Epithelial cell of proximal tubule (primary cell): ENCODE results near the gene ADORA2B. TPM values are rescaled to one million over a fixed set of nuclear protein-coding genes. Genes with fewer than 3 reads are reported as not detected.
A peak's percentile ranks its signal among the peaks of the same experiment; 100 is the strongest.

ENCODE experiments used
- DNase-seq: peaks from one replicate; pipeline ENCODE4 v3.0.0-alpha.2; 2011; ENCODE audit warnings: low read depth
- H3K4me3 ChIP-seq: 2 replicates; pipeline ENCODE4 v1.5.1; 2011; ENCODE audit warnings: low read depth, mild to moderate bottlenecking, low read length
- total RNA-seq: library from RNA; depleted of rRNA; stranded (reverse); fragments of >200 nt; gene quantifications from 2 replicates; pipeline ENCODE4 v1.2.3, GENCODE V29; 2015
- TF ChIP-seq, protein P1 (sequence below): conservative IDR thresholded peaks from 2 replicates; pipeline ENCODE4 v1.5.1; 2012; ENCODE audit warnings: low read depth, mild to moderate bottlenecking, low read length

The ADORA2B gene
- total RNA-seq, 1 donor from 2014 or later = 16.9 TPM

DNA sequence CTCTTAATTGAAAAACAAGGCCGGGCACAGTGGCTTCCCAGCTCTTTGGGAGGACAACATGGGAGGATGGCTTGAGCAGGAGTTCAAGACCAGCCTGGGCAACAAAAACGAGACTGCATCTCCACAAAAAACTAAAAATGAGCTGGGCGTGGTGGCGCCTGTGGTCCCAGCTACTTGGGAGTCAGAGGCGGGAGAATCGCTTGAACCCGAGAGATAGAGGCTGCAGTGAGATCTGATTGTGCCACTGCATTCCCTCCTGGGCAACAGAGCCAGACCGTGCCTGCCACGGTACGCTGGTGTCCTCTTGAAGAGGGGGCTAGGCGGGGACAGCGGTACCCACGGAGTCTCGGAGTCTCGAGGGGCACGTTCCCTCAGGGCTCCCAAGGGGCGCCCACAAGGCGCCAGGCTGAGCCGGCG is 27.9 kb upstream of the ADORA2B start:
- DNase-seq = no peak
- TF ChIP-seq, protein P1, sequence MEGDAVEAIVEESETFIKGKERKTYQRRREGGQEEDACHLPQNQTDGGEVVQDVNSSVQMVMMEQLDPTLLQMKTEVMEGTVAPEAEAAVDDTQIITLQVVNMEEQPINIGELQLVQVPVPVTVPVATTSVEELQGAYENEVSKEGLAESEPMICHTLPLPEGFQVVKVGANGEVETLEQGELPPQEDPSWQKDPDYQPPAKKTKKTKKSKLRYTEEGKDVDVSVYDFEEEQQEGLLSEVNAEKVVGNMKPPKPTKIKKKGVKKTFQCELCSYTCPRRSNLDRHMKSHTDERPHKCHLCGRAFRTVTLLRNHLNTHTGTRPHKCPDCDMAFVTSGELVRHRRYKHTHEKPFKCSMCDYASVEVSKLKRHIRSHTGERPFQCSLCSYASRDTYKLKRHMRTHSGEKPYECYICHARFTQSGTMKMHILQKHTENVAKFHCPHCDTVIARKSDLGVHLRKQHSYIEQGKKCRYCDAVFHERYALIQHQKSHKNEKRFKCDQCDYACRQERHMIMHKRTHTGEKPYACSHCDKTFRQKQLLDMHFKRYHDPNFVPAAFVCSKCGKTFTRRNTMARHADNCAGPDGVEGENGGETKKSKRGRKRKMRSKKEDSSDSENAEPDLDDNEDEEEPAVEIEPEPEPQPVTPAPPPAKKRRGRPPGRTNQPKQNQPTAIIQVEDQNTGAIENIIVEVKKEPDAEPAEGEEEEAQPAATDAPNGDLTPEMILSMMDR = no peak
- no peak overlapping the region for H3K4me3 ChIP-seq

DNA sequence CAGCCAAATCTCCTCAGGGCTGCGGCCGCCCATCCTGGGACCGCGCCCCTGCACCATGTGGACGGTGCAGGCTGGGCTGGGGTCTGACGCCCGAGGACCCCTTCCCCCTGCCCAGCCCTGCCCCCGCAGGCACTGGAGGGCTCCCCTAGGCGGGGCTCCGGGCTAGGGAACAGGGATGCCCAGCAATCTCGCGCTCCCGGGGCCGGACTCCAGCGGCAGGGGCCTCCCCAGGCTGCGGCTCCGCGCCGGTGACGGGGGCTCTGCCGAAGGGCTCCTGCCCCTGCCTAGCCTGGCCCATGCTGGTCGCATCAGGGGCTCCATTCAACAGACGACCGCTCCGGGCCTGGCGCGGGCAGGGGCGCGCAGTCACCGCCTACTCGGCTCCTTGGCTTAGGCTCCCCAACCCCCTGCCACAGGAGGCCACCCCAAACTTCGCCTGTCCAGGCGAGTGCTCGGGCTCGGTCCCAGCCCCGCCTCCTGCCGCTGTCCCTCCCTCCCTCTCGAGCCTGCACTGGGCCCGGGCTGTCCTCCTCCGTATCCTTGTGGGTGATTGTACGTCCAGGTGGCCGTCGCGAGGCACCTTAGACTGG is 27.4 kb upstream of the ADORA2B start:
- H3K4me3 ChIP-seq = peak overlapping the region; percentile 8
- no peak for DNase-seq
- TF ChIP-seq, protein P1 = no peak

DNA sequence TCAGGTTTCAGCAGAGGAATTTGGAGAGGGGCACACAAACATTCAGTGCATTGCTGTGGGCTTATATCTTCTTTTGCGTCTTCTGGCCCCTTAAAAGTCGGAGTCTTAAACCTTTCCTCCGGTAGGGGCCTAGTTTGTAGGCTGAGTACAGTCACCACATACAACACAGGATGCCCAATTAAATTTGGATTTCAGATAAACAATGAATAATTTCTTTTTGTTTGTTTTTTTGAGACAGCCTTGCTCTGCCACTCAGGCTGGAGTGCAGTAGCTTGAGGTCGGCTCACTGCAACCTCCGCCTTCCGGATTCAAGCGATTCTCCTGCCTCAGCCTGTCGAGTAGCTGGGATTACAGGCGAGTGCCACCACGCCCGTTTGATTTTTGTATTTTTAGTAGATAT is 26.7 kb upstream of the ADORA2B start:
- H3K4me3 ChIP-seq = no peak overlapping the region
- DNase-seq = no peak
- TF ChIP-seq, protein P1 = no peak

DNA sequence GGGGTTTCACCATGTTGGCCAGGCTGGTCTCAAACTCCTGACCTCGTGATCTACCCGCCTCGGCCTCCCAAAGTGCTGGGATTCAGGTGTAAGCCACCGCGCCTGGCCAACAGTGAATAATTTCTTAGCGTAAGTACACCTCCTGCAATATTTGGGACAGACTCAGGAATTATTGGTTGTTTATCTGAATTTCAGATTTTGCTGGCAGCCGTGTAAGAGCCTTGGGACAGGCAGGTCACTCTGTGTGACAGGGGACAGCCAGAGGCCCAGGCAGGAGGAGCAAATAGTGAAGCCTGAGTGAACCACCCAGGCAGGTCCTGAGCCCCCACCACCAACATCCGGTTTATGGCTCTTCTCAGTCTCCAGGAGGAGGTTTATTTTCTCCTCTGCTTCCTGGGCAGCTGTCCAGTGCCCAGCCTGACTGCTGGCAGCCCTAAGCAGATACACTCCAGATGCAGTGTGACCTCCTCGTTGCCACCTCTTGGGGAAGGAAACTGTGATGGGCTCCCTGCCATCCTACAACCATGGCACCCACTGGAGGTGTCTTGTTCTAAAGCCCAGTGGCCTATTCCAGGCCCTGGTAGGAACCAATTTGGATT is 26.2 kb upstream of the ADORA2B start:
- TF ChIP-seq, protein P1 = no peak
- no peak for DNase-seq
- H3K4me3 ChIP-seq = no peak overlapping the region

DNA sequence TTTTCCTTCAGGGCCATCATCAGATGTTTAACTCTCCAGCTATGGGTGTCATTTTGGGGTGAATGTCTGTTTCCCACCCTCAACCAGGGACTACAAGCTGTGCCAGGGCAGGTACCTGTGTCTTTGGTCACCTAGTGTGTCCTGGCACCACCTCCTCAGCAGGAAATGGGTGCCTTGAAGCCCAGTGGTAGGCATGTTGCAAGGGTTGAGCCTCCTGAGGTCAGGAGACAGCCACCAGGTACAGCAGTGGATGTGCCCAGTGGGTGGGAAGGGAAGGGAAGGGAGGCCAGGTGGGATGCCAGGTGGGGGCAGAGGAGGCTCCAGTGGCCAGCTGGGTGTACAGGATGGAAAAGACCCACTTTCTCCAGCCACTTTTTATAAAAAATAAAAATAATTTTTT is 25.5 kb upstream of the ADORA2B start:
- no peak for DNase-seq
- TF ChIP-seq, protein P1 = no peak
- H3K4me3 ChIP-seq = no peak overlapping the region

DNA sequence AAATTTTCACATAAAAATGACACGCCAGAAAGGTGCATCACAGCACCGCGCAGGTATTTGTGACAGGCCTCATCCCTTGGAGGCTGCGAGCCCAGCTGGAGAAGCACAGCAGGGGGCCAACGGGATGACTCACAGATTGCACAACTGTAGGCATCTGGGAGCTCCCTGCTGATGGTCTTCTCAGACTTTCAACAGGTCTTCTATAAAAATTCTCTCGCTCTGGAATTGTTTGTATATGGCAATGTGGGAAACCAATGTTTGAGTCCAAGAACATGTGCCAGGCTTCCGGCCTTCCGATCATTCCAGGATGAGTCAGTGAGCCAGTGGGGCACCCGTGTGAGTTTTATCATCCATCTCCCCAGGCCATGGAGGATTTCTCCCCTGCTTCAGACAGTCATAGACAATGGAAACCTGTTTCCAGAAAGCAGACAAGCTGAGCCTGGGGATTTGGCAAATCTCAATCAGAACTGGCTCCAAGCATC is 24.1 kb upstream of the ADORA2B start:
- TF ChIP-seq, protein P1 = no peak
- DNase-seq = no peak
- H3K4me3 ChIP-seq = no peak overlapping the region

DNA sequence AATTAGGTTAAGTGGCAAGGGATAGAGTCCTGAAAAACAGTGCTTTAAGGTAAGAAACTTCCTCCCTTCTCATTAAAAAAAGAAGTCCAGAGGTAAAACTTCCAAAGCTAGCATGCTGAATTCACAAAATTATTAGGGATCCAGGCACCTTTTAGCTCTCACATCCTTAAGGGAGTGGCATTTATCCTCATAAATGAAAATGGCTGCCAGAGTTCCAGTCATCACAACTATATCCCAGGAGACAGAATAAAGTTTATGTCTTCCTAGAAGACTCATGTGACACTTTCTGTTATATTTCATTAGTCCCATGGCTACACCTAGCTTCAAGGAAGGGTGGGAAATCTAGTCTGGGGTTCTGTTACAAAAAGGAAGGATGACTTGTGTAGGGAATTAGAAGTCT is 23.3 kb upstream of the ADORA2B start:
- no peak for DNase-seq
- H3K4me3 ChIP-seq = no peak overlapping the region
- TF ChIP-seq, protein P1 = no peak
